Colonic mucosa (tissue), 4 donors: ENCODE data around the gene UBB. TPM values are rescaled to one million over a fixed set of nuclear protein-coding genes. Genes with fewer than 3 reads are reported as not detected.
A peak's percentile ranks its signal among the peaks of the same experiment; 100 is the strongest.

Experiments
- DNase-seq: peaks from one replicate; pipeline ENCODE4 v3.0.0-alpha.2; 2020
- H3K27ac ChIP-seq: fragments of 200-600 bp; one replicate; pipeline ENCODE4 v1.8.0; 2021
- H3K27me3 ChIP-seq: fragments of 200-600 bp; one replicate; pipeline ENCODE4 v1.8.0; 2021
- H3K36me3 ChIP-seq: fragments of 200-600 bp; one replicate; pipeline ENCODE4 v1.8.0; 2021
- H3K4me1 ChIP-seq: fragments of 200-600 bp; one replicate; pipeline ENCODE4 v1.8.0; 2021; ENCODE audit warnings: mild to moderate bottlenecking
- H3K4me3 ChIP-seq: fragments of 200-600 bp; one replicate; pipeline ENCODE4 v1.8.0; 2021
- H3K9ac ChIP-seq, 2 donors: one replicate each; pipeline ENCODE4 v1.7.0; 2013; ENCODE audit warnings: control low read depth in 2 of 2, low read depth in 2 of 2, low read length in 2 of 2
- H3K9me3 ChIP-seq: fragments of 200-600 bp; one replicate; pipeline ENCODE4 v1.8.0; 2021
- intact Hi-C: fragments of 100-400 bp; cut with DNase I; formaldehyde crosslinking; loops from one replicate; pipeline ENCODE4 v1.14.1; 2022
- total RNA-seq, 2 donors: library from RNA; stranded (reverse); fragmentation: NEBNext Ultra II Directional in 1 of 2; extraction: Animal tissue kit (Norgen Biotek cat#: 25700) in 1 of 2; gene quantifications; one replicate each; pipeline ENCODE4 v1.2.1, GENCODE V29; 2021
- TF ChIP-seq, protein P1 (sequence below): fragments of 200-600 bp; IDR thresholded peaks from one replicate; pipeline ENCODE4 v1.8.0; 2022; ENCODE audit warnings: antibody characterized with exemption, mild to moderate bottlenecking
- donor health status: healthy.
- donor health status: DM: no; HTN: no; CAD: no.
- donor health status: DM: no; HTN: no; CAD: no.

The UBB gene
- total RNA-seq, 2 donors from 2014 or later: 1,436 to 2,044 TPM

DNA sequence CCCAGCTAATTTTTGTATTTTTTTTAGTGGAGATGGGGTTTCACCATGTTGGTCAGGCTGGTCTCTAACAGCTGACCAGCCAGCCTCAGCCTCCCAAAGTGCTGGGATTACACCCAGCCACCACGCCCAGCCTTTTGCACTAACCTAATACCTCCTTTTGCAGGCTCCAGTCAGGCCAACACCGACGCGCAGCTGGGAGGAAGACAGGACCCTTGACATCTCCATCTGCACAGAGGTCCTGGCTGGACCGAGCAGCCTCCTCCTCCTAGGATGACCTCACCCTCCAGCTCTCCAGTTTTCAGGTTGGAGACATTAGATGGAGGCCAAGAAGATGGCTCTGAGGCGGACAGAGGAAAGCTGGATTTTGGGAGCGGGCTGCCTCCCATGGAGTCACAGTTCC is 36.5 kb downstream of the UBB start:
- TF ChIP-seq, protein P1, sequence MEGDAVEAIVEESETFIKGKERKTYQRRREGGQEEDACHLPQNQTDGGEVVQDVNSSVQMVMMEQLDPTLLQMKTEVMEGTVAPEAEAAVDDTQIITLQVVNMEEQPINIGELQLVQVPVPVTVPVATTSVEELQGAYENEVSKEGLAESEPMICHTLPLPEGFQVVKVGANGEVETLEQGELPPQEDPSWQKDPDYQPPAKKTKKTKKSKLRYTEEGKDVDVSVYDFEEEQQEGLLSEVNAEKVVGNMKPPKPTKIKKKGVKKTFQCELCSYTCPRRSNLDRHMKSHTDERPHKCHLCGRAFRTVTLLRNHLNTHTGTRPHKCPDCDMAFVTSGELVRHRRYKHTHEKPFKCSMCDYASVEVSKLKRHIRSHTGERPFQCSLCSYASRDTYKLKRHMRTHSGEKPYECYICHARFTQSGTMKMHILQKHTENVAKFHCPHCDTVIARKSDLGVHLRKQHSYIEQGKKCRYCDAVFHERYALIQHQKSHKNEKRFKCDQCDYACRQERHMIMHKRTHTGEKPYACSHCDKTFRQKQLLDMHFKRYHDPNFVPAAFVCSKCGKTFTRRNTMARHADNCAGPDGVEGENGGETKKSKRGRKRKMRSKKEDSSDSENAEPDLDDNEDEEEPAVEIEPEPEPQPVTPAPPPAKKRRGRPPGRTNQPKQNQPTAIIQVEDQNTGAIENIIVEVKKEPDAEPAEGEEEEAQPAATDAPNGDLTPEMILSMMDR: no peak
- H3K9me3 ChIP-seq: no peaks in the 10 kb centered on the region
- peak overlapping the region in 1 of 2 donors; percentile 4 for H3K9ac ChIP-seq
- intact Hi-C loops: loop anchor here (10.0 kb wide), 1 partner anchor 53 kb away; no protein-coding TSS in a partner anchor
- no peaks in the 10 kb centered on the region for H3K36me3 ChIP-seq
- H3K27me3 ChIP-seq: no peaks in the 10 kb centered on the region
- no peak for DNase-seq
- no peak overlapping the region for H3K27ac ChIP-seq
- no peak overlapping the region for H3K4me3 ChIP-seq
- H3K4me1 ChIP-seq: peaks cover 5% of the 10 kb centered on the region

GRCh38 chr17:16417896-16418684 is 37.2 kb downstream of the UBB start:
- no peaks in the 10 kb centered on the region for H3K27me3 ChIP-seq
- H3K27ac ChIP-seq: peak overlapping the region; percentile 56
- H3K9me3 ChIP-seq: no peaks in the 10 kb centered on the region
- H3K4me3 ChIP-seq: no peak overlapping the region
- no peak for DNase-seq
- peaks cover 5% of the 10 kb centered on the region for H3K4me1 ChIP-seq
- H3K36me3 ChIP-seq: no peaks in the 10 kb centered on the region
- intact Hi-C loops: loop anchor here (10.0 kb wide), 1 partner anchor 53 kb away; no protein-coding TSS in a partner anchor
- peak overlapping the region; percentile 1 to 4 for H3K9ac ChIP-seq
- TF ChIP-seq, protein P1: no peak

- Histone ChIP-seq H3K27me3 (no peaks in the 10 kb centered on the region), H3K9ac (peak overlapping the region in 1 of 2 donors; percentile 12), H3K36me3 (no peaks in the 10 kb centered on the region), H3K9me3 (no peaks in the 10 kb centered on the region), H3K4me3 (no peak overlapping the region), H3K4me1 (peaks cover 5% of the 10 kb centered on the region), H3K27ac (peak overlapping the region; percentile 56)
- intact Hi-C loops: loop anchor here (10.0 kb wide), 1 partner anchor 54 kb away; no protein-coding TSS in a partner anchor
- no peak for DNase-seq
- TF ChIP-seq, protein P1: no peak
Measured at GRCh38 chr17:16418685-16419068, 37.8 kb downstream of the UBB start.

DNA sequence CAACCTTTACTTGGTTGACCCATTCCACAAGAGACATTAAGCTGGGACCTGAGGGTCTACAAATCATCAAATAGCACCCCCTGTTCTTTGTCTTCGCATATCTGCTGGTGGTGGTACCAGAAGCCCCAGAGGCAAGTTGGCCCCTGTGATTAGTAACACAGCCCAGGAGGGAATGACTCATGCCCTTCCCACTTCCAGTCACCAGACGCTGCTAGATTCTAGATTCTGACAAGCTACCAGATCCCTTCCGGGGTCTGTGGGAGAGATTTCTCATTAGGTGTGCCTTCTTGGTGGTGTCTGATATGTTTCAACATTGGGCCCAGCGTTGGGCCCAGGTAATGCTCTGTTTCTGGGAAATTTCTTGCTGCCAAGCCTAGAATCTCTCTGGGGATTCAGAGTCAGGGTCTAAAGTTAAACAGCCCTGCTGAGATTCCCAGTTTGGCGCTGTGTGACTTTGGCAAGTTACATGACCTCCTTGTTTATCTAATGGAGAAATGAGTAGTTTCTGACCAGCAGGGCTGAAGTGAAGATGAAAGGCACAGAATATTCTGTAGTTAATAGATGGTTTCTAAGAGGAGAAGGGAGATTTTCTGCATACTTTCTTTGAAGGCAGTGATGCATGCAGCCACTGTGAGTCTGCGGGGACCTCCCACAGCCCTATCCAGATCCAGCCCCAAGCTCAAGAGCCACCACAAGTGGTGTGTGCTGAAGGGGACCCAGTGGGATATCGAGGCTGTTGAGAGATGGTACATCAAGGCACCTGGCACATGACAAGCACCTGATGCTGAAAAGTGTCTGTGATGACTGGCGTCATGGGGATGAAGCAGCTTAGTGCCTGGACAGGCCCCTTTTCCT is 38.4 kb downstream of the UBB start:
- H3K4me3 ChIP-seq: no peak overlapping the region
- no peaks in the 10 kb centered on the region for H3K9me3 ChIP-seq
- DNase-seq: no peak
- H3K4me1 ChIP-seq: peaks cover 5% of the 10 kb centered on the region
- no peaks in the 10 kb centered on the region for H3K36me3 ChIP-seq
- no peaks in the 10 kb centered on the region for H3K27me3 ChIP-seq
- intact Hi-C loops: loop anchor here (10.0 kb wide), 1 partner anchor 54 kb away; no protein-coding TSS in a partner anchor
- TF ChIP-seq, protein P1: no peak
- peak overlapping the region; percentile 12 to 48 for H3K9ac ChIP-seq
- H3K27ac ChIP-seq: peak overlapping the region; percentile 56

DNA sequence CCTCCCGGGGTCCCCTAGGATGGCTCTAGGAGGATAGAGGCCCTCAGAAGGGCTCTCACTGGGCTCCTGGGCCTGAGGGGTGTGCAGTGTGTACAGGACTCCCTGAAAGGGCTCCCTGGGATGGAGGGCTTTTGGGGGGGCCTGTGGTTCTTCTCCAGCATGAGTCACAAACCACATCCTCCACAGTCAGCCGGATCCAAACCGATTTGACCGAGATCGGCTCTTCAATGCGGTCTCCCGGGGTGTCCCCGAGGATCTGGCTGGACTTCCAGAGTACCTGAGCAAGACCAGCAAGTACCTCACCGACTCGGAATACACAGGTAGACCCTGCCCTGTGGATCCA is 39.0 kb downstream of the UBB start:
- Histone ChIP-seq H3K36me3 (no peaks in the 10 kb centered on the region), H3K27ac (peak overlapping the region; percentile 56), H3K9ac (peak overlapping the region in 1 of 2 donors; percentile 48), H3K9me3 (no peaks in the 10 kb centered on the region), H3K4me3 (no peak overlapping the region), H3K27me3 (no peaks in the 10 kb centered on the region), H3K4me1 (peaks cover 5% of the 10 kb centered on the region)
- TF ChIP-seq, protein P1: no peak
- intact Hi-C loops: loop anchor here (10.0 kb wide), 1 partner anchor 55 kb away; no protein-coding TSS in a partner anchor
- DNase-seq: no peak
